Stimulated activated CD4-positive, alpha-beta T cell treated with anti-CD3 and anti-CD28 coated beads, Interleukin-15, amount 100 ng/mL, for 1 hour (primary cell): ENCODE measurements around the gene MED1.
"Not testable (repeated sequence)": the region's sequence is repeated elsewhere in the genome, so short reads cannot be mapped to it uniquely, and the experiment has no call there.

Experiments
- DNase-seq, 2 donors: peaks; one replicate each; pipeline ENCODE4 v3.0.0-alpha.2; 2020; ENCODE audit warnings: low read depth in 1 of 2, low spot score in 1 of 2

The MED1 gene

GRCh38 chr17:39416141-39416540 lies 34.9 kb downstream of the MED1 start:
- DNase-seq, result no peak

DNA sequence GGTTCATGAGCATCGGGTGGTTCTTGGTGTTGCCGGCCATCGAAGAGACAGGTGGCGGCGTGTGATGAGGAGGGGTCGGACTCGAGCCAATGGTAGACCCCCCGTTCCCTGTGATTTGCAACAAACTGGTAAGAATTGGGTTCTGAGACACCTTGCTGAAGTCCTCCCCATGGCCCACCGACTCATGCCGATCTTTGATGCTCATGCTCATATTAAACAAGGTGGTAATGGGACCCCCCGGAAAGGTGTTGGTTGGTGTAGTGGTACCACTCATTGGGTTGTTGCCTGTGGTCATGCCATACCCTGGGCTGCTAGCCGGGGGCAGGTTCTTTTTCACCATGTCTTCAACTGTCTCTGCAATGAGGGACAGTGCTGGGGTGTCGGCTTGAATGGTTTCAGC lies 40.8 kb downstream of the MED1 start:
- no peak for DNase-seq

DNA sequence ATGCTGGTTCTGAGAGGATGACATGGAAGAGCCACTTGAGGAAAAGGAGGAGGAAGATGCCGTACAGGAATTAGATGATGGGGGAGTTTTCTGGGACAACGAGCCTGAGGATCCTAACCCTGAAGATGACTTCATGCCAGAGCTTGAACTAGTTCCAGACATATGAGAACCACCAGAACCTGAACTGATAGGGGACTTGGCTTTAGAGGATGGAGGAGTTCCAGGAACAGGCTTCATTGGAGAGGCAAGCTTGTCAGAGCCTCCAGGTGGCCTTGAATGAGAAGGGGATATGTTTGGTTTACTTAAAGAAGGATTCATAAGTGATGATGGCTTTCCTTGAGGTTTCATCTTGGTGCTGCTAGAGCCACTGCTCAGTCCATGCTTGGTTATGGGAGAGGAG lies 42.7 kb downstream of the MED1 start:
- DNase-seq, result no peak

- no peak for DNase-seq
Observed at GRCh38 chr17:39406951-39407350, 44.1 kb downstream of the MED1 start.

DNA sequence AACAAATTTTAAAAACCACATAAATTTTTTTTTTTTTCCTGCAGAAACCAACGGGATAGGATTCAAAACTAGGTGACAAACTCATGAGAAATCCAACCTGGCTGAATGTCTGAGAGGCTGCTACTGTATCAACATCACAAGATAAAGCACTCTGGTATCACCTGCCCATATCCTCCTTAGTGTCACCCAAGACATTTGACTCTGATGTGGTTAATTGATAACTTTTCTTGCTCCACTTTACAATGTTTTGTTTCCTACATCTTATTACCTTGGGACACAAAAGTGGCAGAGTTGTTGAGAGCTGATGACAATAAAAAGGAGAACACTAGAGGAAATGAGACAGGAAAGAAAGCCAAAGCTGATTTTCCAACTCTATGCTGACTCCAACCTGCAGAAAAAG lies 45.6 kb downstream of the MED1 start:
- no peak for DNase-seq

DNA sequence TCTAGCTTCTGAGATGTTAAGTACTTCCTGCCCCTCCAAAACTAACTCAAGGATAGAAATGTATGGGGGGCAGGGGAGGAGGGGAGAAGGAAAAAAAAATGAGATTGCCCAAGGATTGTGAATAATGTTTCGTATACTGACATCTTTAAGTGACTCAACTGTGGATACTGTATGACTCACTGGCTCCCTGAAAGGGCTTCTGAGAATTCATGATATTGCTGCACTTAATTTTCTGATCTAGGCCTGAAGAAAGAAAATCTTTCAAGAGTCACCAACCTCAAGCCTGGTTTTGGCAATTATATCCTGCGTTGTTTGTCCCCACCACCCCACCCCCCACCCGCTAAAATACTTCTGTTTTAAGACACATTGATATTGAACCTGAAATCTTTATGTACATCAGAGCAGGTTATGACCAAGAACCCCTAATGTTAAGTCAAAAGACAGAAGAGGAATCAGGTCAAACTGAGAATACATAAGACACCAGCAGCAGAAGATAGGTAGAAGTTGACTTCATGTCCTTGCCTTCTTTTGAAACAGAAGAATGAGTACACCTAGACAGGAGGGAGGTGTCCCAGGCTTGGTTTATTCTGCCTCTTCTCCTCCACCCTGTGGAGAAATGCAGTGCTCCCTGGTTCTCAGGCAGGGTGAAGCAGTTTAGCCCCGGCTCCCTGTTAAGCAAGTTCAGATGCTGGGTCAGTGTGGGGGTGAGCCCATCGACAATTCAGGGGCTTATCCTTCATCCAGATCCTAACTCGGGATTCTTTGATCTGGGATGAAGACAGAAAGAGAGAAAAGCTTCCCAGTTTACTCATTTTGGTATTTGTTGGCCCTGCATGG lies 46.3 kb downstream of the MED1 start:
- DNase-seq, result no peak

DNA sequence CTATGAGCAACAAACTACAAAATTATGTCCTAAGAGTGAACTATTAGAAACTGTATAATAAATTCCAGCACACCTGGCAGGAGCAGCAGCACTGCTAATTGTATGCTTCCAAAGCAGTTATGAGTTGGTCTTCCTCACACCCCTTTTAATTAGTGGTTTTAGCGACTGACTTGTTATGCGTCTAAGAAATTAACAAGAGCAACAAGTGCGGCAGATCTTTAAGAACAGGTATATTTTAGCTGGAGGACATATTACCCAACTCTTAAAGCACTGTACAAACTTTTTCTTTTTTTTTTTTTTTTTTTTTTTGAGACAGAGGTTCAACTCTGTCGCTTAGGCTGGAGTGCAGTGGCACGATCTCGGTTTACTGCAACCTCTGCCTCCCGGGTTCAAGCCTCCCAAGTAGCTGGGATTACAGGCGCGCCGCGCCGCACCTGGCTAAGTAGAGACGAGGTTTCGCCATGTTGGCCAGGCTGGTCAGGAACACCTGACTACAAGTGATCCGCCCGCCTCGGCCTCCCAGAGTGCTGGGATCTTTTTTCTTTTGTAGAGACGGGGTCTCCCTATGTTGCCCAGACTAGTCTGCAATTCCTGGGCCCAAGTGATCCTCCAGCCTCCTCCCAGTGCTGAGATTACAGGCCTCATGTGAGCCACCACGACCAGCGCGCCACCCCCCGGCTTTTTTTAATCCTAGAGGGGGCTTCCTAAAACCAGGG lies 48.0 kb downstream of the MED1 start:
- DNase-seq, result no peak

- peak; percentile 61 to 66 for DNase-seq
Observed at GRCh38 chr17:39402244-39402889, 48.7 kb downstream of the MED1 start.

DNA sequence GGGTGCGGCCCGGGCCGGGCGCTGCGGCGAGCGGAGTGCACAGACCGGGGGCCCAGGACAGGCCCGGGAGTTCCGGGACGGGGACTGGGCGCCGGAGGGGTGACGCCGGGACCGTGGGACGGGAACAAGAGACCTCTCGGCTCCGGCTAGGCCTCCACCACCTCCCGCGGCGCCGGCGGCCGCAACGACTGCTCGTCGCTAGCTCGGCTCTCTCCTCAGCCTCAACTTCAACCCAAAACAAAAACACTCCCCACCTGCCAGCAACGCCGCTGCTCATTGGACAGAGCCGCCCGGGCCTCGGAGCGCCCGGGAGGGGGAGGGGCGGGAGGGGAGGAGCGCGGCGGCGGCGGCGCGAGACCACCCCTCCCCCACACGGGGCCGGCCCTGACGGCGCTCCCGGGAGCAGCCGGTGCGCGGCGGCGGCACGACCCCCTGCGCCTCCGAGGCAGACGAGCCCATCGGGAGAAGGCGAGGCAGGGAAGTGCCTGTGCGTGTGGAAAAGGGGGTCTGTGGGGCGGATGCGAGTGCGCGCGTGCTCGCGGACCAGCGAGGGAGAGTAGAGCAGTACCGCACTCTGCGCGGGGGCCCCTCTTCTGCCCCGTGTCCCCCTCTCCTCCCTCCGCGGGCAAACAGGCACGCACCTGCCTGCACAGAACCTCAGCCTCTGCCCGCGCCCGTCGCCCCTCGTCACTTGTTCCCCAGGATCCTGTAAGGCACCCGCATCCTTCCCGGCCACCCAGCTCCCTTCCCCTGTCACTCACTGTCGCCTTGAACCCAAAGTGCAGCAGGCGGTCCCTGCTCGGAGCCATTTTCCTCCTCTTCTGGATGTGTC lies 49.4 kb downstream of the MED1 start, which contains the start of gene FBXL20:
Gene FBXL20 (minus strand): TSS at position 215 of the 832 bp plus-strand sequence. CDS start 224 bp downstream, outside the sequence.
- DNase-seq, result peak; percentile 89 to 94

GRCh38 chr17:39400547-39401411 lies 50.3 kb downstream of the MED1 start:
- no peak for DNase-seq

- no peak for DNase-seq
Observed at GRCh38 chr17:39399791-39400190, 51.3 kb downstream of the MED1 start.

DNA sequence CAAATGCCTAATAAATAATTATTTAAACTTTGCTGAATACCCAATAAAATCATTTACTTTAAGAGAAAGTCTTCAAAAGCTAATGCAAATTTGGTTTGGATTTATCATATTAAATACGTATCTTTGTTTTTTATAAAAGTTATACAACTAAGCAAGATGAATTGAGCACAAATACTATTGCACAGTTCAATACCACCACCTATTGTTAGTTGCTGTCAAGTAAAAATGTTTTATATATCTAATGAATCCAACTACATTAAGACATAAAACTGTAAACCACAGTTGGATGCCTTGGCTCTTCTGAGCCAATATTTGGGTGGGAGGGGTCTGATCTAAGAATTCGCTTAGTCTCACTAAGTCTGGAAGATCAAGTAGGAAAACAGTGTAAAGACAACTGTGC lies 57.3 kb downstream of the MED1 start:
- DNase-seq, result no peak

DNA sequence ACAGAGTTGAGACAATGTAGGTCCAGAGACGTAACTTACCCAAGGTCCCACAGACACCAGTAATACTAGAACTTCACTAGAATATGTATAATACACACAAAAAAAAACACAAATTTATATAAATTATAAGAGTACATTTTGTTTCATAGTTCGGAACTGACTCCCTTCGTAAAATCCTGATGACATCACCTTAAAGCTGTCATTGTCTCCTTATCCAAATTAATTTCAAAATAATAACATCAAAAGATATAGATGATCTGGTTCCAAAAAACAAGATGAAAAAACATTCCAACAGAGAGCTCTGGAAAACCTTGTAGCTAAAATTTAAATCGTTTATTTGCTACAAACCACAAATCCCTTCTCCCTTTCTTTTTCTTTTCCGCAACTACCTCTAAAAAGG lies 59.6 kb downstream of the MED1 start:
- no peak for DNase-seq

GRCh38 chr17:39385040-39385439 lies 66.0 kb downstream of the MED1 start:
- DNase-seq, result no peak

GRCh38 chr17:39380144-39380543 lies 70.9 kb downstream of the MED1 start:
- no peak for DNase-seq

DNA sequence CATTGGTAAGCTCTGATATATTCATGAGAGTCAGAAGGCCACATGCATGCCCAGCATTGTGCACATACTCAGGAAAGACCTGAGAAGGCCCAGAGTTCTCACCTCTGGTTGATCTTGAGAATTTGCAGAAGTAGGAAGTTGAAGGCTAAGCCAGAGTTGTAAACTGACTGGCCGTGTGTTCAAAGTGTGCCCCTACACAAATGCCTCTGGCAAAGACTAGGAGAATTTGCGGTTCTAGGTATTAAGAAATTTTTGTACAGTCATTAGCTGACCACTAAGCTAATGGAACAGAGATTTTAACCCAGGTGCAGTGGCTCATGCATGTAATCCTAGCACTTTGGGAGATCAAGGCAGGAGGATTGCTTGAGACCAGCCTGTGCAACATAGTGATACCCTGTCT lies 74.6 kb downstream of the MED1 start:
- no peak for DNase-seq

DNA sequence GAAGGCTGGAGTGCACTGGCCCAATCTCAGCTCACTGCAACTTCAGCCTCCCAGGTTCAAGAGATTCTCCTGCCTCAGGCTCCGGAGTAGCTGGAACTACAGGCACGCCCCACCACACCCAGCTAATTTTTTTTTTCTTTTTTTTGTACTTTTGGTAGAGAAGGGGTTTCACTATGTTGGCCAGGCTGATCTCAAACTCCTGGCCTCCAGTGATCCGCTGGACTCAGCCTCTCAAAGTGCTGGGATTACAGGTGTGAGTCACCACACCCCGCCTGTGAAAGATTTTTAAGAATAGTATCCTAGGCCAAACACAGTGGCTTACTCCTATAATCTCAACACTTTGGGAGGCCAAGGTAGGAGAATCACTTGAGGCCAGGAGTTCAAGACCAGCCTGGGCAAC lies 83.3 kb downstream of the MED1 start:
- not testable (repeated sequence) for DNase-seq

GRCh38 chr17:39365872-39366271 lies 85.2 kb downstream of the MED1 start:
- no peak for DNase-seq

GRCh38 chr17:39365242-39365641 lies 85.8 kb downstream of the MED1 start:
- DNase-seq, result no peak
